Fibroblast of pulmonary artery (primary cell): Measurements from ENCODE around the gene CPS1.

ENCODE experiments used
- DNase-seq: peaks from one replicate; pipeline ENCODE4 v3.0.0-alpha.2; 2010; ENCODE audit warnings: low read depth
- H3K4me3 ChIP-seq: replicated peaks from 2 replicates; pipeline ENCODE4 v1.5.1; 2011; ENCODE audit warnings: low read depth, mild to moderate bottlenecking, control low read depth, low read length, moderate library complexity
- TF ChIP-seq, protein P1 (sequence below): IDR thresholded peaks from 2 replicates; pipeline ENCODE4 v1.5.1; 2011; ENCODE audit warnings: mild to moderate bottlenecking, control low read depth, low read length, inconsistent platforms; ENCODE audit errors: missing control alignments

Gene CPS1

DNA sequence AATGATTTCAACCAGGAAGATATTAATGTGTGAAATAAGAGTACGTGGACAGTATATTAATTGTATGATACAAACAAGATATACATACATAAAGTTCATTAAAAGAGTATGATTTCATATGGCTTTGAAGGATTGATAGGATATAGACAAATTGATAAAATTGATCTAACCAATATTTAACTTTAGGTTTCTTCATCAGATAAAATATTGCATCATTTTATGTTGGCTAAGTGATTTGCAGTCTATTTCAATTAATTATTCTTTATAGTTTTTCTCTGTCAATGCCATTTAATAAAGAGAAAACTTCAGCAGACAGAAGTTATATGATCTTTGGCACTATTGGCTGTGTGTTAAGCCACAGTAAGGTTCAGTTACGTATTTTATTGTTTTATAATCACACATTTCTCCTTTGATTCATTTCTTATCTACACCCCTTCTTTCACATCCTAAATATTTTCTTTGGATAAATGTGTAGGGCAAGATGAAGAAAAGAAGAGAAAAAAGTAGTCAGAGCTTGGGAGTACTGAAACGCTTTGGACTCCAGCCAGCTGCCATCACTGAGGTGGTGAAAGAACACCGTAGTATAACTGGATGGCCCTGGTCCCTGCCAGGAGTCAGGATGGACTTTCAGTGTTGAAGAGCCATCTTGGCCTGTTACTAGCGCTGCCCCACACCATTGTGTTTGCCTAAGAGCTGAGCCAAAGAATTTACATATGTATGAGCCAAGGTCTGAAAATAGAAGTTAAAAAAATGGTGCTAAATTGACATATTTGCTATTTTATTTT is 9.8 kb upstream of the CPS1 start:
- TF ChIP-seq, protein P1, sequence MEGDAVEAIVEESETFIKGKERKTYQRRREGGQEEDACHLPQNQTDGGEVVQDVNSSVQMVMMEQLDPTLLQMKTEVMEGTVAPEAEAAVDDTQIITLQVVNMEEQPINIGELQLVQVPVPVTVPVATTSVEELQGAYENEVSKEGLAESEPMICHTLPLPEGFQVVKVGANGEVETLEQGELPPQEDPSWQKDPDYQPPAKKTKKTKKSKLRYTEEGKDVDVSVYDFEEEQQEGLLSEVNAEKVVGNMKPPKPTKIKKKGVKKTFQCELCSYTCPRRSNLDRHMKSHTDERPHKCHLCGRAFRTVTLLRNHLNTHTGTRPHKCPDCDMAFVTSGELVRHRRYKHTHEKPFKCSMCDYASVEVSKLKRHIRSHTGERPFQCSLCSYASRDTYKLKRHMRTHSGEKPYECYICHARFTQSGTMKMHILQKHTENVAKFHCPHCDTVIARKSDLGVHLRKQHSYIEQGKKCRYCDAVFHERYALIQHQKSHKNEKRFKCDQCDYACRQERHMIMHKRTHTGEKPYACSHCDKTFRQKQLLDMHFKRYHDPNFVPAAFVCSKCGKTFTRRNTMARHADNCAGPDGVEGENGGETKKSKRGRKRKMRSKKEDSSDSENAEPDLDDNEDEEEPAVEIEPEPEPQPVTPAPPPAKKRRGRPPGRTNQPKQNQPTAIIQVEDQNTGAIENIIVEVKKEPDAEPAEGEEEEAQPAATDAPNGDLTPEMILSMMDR = no peak
- peak; percentile 35 for DNase-seq
- no peak overlapping the region for H3K4me3 ChIP-seq

DNA sequence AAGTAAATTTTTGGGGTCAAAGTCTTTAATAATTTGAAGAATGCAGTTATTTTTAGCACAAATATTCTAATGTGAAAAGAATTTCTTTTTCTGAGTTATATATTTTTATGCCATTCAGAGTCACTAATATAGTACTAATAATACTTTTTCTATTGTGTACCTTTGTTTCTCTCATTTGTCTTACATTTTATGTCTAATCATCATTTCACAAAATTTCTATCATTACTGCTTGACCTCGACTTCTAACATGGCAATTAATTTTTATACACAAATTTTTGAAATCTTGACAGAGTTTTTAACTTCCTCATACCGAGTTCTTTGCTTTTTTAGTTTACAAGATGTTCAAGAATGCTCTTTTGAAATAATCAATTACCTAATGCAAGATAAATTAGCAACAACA is 8.4 kb upstream of the CPS1 start:
- TF ChIP-seq, protein P1 = no peak
- DNase-seq = no peak

DNA sequence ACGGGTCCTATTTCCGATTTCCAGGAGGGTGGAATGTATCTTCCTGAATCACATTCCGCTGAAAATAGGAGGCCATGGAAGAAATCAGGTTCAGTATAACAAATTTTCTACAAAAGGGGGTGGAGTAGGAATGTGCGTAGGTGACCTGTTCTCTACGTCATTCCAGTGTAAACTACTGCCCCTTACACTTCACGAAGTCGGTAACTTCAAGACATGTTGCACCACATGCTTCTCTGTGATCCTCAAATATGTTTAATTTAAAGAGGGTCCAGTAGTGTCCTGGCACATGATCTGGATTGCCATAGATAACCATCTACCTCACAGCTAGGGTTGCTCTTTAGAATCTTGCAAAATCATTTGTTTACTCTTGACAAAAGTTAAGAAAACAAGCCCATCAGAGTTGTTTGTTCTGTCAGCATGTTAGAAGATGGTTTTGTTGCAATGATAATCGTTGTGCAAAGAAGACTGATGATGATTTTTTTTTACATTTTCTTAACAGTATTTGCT is 7.5 kb upstream of the CPS1 start:
- TF ChIP-seq, protein P1 = no peak
- H3K4me3 ChIP-seq = no peak overlapping the region
- DNase-seq = no peak

More for the DNA sequence above, 8.4 kb upstream of the CPS1 start:
- no peak overlapping the region for H3K4me3 ChIP-seq

DNA sequence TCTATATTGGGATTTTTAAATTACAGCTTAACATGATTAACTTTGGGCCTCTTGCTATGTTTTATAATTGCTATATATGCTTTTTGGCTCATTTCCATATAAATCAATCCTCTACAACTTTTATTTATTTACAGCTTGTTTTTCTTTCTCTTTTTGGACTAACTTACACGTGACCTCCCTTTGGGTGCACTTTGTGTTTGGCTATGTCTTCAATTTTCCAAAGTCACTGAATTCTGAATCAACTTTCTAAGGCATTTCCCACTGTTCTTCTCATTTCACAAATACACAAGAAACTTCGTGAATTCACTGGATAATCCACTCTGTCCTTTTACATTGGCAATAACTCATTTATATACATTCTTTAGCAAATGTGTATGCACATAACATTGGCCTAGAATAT is 5.4 kb upstream of the CPS1 start:
- DNase-seq = no peak
- TF ChIP-seq, protein P1 = no peak
- no peak overlapping the region for H3K4me3 ChIP-seq

DNA sequence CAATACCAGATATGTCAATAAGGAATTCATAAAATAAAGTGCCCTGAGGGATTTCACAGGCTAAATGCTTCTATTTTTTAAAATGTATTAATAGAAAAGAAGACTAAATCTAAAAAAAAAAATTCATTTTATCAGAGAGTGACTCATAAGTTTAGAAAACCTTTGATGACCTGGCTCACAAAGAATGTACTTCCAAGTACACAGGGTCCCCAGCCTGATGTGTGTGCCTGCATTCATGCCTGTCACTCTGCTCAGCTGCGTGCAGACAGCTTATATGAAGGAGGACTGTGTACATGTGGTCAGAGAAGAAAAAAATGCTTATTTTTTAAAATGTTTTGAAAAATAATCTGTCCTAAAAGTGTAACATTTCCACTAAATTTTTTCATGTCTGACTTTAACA is 3.0 kb upstream of the CPS1 start:
- no peak overlapping the region for H3K4me3 ChIP-seq
- peak; percentile 29 for DNase-seq
- TF ChIP-seq, protein P1 = no peak

DNA sequence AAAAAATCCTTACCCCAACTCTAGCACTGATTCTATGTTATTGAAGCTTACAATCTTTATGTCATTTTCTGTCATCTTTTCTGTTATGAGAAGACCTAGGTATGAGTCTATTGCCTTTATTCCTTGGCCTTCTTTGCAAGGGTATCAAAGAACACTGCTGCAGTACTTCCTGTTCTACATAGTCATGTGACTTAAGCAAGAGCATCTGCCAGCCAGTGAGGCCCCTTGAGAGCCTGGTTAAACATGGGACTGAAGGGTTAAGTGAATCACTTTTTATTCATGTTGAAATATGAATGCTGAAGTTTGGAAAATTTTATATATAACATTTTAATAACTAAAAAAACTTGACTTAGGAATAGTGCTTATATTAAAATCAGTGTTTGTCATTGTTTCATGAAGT is 844 bp upstream of the CPS1 start:
- TF ChIP-seq, protein P1 = no peak
- no peak for DNase-seq
- no peak overlapping the region for H3K4me3 ChIP-seq

DNA sequence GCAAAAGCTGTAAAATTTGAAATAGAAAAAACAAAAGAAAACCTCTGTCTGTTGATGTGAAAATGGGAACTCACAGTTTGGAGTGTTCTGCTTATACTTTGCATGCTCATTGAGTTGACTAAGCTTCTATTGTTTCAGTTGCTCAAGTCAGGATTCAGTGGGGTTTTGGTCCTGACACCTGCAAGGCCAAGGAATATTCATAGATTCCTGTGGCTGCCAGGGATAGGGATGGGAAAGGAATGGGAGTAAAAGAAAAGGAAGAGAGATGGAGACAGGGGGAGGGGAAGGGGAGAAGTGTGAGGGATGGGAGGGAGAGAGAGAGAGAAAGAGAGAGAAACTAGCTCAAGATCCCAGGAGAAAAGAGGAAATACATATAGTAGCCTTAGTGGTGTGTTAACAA is 1.3 kb downstream of the CPS1 start:
- no peak overlapping the region for H3K4me3 ChIP-seq
- TF ChIP-seq, protein P1 = no peak
- DNase-seq = no peak
